Measurements from ENCODE around the gene NDUFA3.

DNA sequence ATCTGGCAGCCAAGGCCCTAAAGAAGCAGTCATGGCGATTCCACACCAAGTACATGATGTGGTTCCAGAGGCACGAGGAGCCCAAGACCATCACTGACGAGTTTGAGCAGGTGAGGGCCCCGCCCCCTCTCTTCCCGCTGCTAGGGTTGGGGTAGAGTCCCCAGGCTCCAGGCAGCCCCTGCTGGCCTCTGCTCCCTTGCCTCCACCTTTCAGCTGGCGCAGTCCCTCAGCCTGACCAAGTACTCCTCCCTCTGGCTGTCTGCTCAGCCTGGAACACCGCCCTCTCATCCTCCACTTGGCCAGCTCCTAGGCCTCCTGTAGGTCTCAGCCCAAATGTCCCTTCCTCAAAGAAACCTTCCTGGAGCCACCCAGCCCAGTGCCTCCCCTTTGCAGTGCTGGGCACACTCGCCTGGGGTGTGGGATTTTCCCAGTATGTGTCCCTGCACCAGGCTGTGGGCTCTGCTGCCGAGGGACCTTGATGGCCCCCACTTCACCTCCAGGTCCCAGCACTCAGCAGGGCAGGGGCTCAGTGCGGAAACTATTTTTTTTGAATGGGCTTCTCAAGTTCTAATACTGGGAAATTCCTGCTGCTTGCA lies 51.2 kb downstream of the NDUFA3 start:
- TF ChIP-seq, protein P1, sequence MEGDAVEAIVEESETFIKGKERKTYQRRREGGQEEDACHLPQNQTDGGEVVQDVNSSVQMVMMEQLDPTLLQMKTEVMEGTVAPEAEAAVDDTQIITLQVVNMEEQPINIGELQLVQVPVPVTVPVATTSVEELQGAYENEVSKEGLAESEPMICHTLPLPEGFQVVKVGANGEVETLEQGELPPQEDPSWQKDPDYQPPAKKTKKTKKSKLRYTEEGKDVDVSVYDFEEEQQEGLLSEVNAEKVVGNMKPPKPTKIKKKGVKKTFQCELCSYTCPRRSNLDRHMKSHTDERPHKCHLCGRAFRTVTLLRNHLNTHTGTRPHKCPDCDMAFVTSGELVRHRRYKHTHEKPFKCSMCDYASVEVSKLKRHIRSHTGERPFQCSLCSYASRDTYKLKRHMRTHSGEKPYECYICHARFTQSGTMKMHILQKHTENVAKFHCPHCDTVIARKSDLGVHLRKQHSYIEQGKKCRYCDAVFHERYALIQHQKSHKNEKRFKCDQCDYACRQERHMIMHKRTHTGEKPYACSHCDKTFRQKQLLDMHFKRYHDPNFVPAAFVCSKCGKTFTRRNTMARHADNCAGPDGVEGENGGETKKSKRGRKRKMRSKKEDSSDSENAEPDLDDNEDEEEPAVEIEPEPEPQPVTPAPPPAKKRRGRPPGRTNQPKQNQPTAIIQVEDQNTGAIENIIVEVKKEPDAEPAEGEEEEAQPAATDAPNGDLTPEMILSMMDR (IDR thresholded peaks at IDR 0.05) = no peak
- no peak for TF ChIP-seq POLR2A (IDR thresholded peaks at IDR 0.05)
